Liver (tissue), 9 donors: ENCODE results near the gene POU3F1. TPM values are rescaled to one million over a fixed set of nuclear protein-coding genes. Genes with fewer than 3 reads are reported as not detected.

Experiments used
- DNase-seq: peaks from one replicate; pipeline ENCODE4 v3.0.0-alpha.2; 2017; ENCODE audit warnings: low spot score
- H3K27ac ChIP-seq, 2 donors: one replicate each; pipeline ENCODE4 v1.7.0; 2013; ENCODE audit warnings: inconsistent platforms in 2 of 2, low read length in 2 of 2, control low read depth in 1 of 2, low read depth in 1 of 2, mild to moderate bottlenecking in 1 of 2
- H3K27me3 ChIP-seq, 4 donors: one replicate each; pipeline versions ENCODE4 v1.6.1 to v1.7.0; 2013; ENCODE audit warnings: low read length in 3 of 4, inconsistent platforms in 1 of 4, mild to moderate bottlenecking in 1 of 4, moderate library complexity in 1 of 4; ENCODE audit not compliant: control insufficient read depth in 4 of 4, insufficient read depth in 4 of 4
- H3K36me3 ChIP-seq, 4 donors: one replicate each; pipeline versions ENCODE4 v1.6.1 to v1.7.0; 2013; ENCODE audit warnings: low read length in 3 of 4, mild to moderate bottlenecking in 3 of 4, low read depth in 1 of 4, moderate library complexity in 1 of 4; ENCODE audit not compliant: control insufficient read depth in 4 of 4, insufficient read depth in 3 of 4
- H3K4me1 ChIP-seq, 4 donors: one replicate each; pipeline versions ENCODE4 v1.6.1 to v1.7.0; 2013; ENCODE audit warnings: low read length in 3 of 4, mild to moderate bottlenecking in 3 of 4, moderate library complexity in 1 of 4; ENCODE audit not compliant: control insufficient read depth in 4 of 4, insufficient read depth in 4 of 4
- H3K4me3 ChIP-seq, 3 donors: one replicate each; pipeline versions ENCODE4 v1.6.1 to v1.7.0; 2013; ENCODE audit warnings: low read length in 3 of 3, control low read depth in 1 of 3, low read depth in 1 of 3, mild to moderate bottlenecking in 1 of 3
- H3K9ac ChIP-seq, 2 donors: one replicate each; pipeline ENCODE4 v1.7.0; 2013; ENCODE audit warnings: low read length in 2 of 2, mild to moderate bottlenecking in 2 of 2, moderate library complexity in 2 of 2, control low read depth in 1 of 2, low read depth in 1 of 2
- H3K9me3 ChIP-seq, 4 donors: one replicate each; pipeline versions ENCODE4 v1.6.1 to v1.7.0; 2013; ENCODE audit warnings: low read length in 3 of 4; ENCODE audit not compliant: control insufficient read depth in 4 of 4
- ATF3 ChIP-seq: IDR thresholded peaks from 2 replicates; pipeline ENCODE4 v1.6.1; 2016; ENCODE audit warnings: antibody characterized with exemption
- CTCF ChIP-seq: fragments of 150-350 bp; IDR thresholded peaks from 2 replicates; pipeline ENCODE4 v1.5.1; 2017; ENCODE audit warnings: improper control_type of control experiment, low read depth, low read length; ENCODE audit not compliant: missing input control
- EGR1 ChIP-seq, 2 donors: IDR thresholded peaks; 2 replicates each; pipeline ENCODE4 v1.6.1; 2016 to 2018; ENCODE audit warnings: antibody characterized with exemption in 2 of 2, low read depth in 2 of 2
- FOXA1 ChIP-seq: IDR thresholded peaks from 2 replicates; pipeline ENCODE4 v1.6.1; 2016; ENCODE audit warnings: antibody characterized with exemption
- FOXA2 ChIP-seq: IDR thresholded peaks from 2 replicates; pipeline ENCODE4 v1.6.1; 2016; ENCODE audit warnings: antibody characterized with exemption
- GABPA ChIP-seq, 2 donors: IDR thresholded peaks in 1 of 2; conservative IDR thresholded peaks in 1 of 2; 2 replicates each; pipeline ENCODE4 v1.6.1; 2016; ENCODE audit warnings: antibody characterized with exemption in 2 of 2, mild to moderate bottlenecking in 1 of 2, moderate library complexity in 1 of 2
- HNF4A ChIP-seq, 2 donors: conservative IDR thresholded peaks; 2 replicates each; pipeline ENCODE4 v1.6.1; 2016; ENCODE audit warnings: antibody characterized with exemption in 2 of 2, mild to moderate bottlenecking in 2 of 2
- HNF4G ChIP-seq: IDR thresholded peaks from 2 replicates; pipeline ENCODE4 v1.6.1; 2016; ENCODE audit warnings: antibody characterized with exemption
- JUND ChIP-seq, 2 donors: IDR thresholded peaks; 2 replicates each; pipeline ENCODE4 v1.6.1; 2016; ENCODE audit warnings: antibody characterized with exemption in 2 of 2
- NR2F2 ChIP-seq: IDR thresholded peaks from 2 replicates; pipeline ENCODE4 v1.6.1; 2016; ENCODE audit warnings: antibody characterized with exemption
- RAD21 ChIP-seq, 2 donors: IDR thresholded peaks; 2 replicates each; pipeline ENCODE4 v1.6.1; 2016; ENCODE audit warnings: antibody characterized with exemption in 2 of 2, mild to moderate bottlenecking in 2 of 2
- REST ChIP-seq: IDR thresholded peaks from 2 replicates; pipeline ENCODE4 v1.6.1; 2016; ENCODE audit warnings: antibody characterized with exemption, mild to moderate bottlenecking
- RXRA ChIP-seq, 2 donors: IDR thresholded peaks; 2 replicates each; pipeline ENCODE4 v1.6.1; 2017 to 2018; ENCODE audit warnings: antibody characterized with exemption in 2 of 2, mild to moderate bottlenecking in 1 of 2
- SP1 ChIP-seq: IDR thresholded peaks from 2 replicates; pipeline ENCODE4 v1.6.1; 2018; ENCODE audit warnings: antibody characterized with exemption, mild to moderate bottlenecking
- TAF1 ChIP-seq: conservative IDR thresholded peaks from 2 replicates; pipeline ENCODE4 v1.6.1; 2016; ENCODE audit warnings: antibody characterized with exemption, mild to moderate bottlenecking
- YY1 ChIP-seq: IDR thresholded peaks from 2 replicates; pipeline ENCODE4 v1.6.1; 2016; ENCODE audit warnings: antibody characterized with exemption, mild to moderate bottlenecking
- WGBS: extraction: QIAGEN DNeasy Blood & Tissue Kit; methylation state at CpG from one replicate; pipeline ENCODE4 v1.1.7; 2013; 5-methylcytosine and 5-hydroxymethylcytosine counted together
- polyA plus RNA-seq, 2 donors: library from polyadenylated mRNA; stranded (reverse) in 1 of 2; unstranded in 1 of 2; fragments of 200-250 nt in 1 of 2; fragments of >200 nt in 1 of 2; fragmentation: Nextera tagmentation in 1 of 2; extraction: Ambion mirVana in 1 of 2; gene quantifications; one replicate each; pipeline versions ENCODE4 v1.2.1 to v1.2.3, GENCODE V29; 2013 to 2015
- total RNA-seq, 2 donors: library from RNA; depleted of rRNA; stranded (reverse); fragments of >200 nt; gene quantifications; one replicate each; pipeline ENCODE4 v1.2.3, GENCODE V29; 2014
- TF ChIP-seq, protein P1 (sequence below): IDR thresholded peaks from 2 replicates; pipeline ENCODE4 v1.6.1; 2016; ENCODE audit warnings: antibody characterized with exemption
- TF ChIP-seq, protein P2 (sequence below): IDR thresholded peaks from 2 replicates; pipeline ENCODE4 v1.6.1; 2016; ENCODE audit warnings: antibody characterized with exemption
- donor health status: healthy.
- donor health status: healthy.
- donor health status: healthy.
- donor health status: healthy.
- donor health status: healthy.

The POU3F1 gene
- total and polyA plus RNA-seq, 4 donors: not detected

DNA sequence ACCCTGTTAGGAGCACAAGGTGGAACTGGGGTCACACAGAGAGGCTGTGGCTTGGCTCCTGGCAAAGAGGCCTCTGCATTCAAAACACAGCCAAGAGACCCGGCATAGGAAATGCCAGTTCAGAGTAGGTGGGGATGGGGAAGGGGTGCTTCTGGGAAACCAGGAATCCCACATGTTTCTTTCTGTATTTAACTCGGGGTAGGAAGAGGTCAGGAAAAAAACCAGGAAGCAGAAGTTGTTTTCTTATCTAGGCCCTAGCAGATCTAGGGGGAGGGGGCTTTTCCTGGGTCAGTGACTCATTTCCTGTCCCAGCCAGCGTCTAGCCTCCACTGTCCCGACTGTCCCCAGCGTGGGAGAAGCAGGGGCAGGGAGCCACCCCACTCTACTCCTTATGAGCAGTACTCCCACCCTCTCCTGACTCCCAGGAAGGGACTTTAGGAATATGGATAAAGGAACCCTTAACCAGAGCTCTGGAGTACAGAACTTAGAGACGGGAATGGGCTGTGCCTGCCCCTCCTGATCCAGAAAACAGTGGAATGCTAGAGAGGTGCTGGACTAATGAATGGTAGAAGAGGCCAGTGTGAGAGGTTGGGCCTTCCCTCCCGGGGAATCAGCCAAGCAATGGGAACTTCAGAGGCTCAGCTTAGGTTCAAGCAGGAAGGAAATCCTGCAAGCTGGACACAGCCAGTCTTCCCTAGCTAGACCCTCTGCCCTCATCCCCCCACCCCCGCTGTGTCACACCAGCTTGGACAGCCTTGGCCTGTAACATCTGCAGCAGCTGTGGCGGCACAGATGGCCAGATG lies 47.0 kb downstream of the POU3F1 start:
- H3K4me3 ChIP-seq: no peak overlapping the region
- peaks cover 0 to 6% (median 0%) of the 10 kb centered on the region in 4 donors for H3K36me3 ChIP-seq
- no peaks in the 10 kb centered on the region for H3K27me3 ChIP-seq
- peaks cover 5 to 30% (median 8%) of the 10 kb centered on the region in 4 donors for H3K4me1 ChIP-seq
- no peak for DNase-seq
- peak; percentile 15 to 30 for TF ChIP-seq RXRA (IDR thresholded peaks at IDR 0.05)
- peak in 1 of 2 donors; percentile 29 for TF ChIP-seq GABPA (IDR thresholded peaks at IDR 0.05 in 1 of 2, conservative IDR thresholded peaks at IDR 0.05 in 1 of 2)
- no peak for TF ChIP-seq REST
- peak; percentile 47 to 56 for TF ChIP-seq JUND (IDR thresholded peaks at IDR 0.05)
- peak; percentile 78 for TF ChIP-seq NR2F2
- no peak for TF ChIP-seq RAD21 (IDR thresholded peaks at IDR 0.05)
- peak; percentile 31 for TF ChIP-seq SP1
- WGBS: 53% methylated on average over 9 of the region's 9 CpGs
- peak overlapping the region; percentile 72 to 82 for H3K27ac ChIP-seq
- no peaks in the 10 kb centered on the region for H3K9me3 ChIP-seq
- H3K9ac ChIP-seq: no peak overlapping the region

GRCh38 chr1:37998913-37999429 lies 47.6 kb downstream of the POU3F1 start:
- no peaks in the 10 kb centered on the region for H3K9me3 ChIP-seq
- H3K9ac ChIP-seq: no peak overlapping the region
- 77% methylated on average over 16 of the region's 16 CpGs for WGBS
- no peak overlapping the region for H3K4me3 ChIP-seq
- peaks cover 0 to 6% (median 0%) of the 10 kb centered on the region in 4 donors for H3K36me3 ChIP-seq
- H3K27me3 ChIP-seq: no peaks in the 10 kb centered on the region
- H3K4me1 ChIP-seq: peaks cover 4 to 27% (median 5%) of the 10 kb centered on the region in 4 donors
- DNase-seq: no peak
- no peak for TF ChIP-seq CTCF
- TF ChIP-seq, protein P1, sequence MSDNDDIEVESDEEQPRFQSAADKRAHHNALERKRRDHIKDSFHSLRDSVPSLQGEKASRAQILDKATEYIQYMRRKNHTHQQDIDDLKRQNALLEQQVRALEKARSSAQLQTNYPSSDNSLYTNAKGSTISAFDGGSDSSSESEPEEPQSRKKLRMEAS: no peak
- no peak for TF ChIP-seq ATF3
- no peak for TF ChIP-seq RAD21 (IDR thresholded peaks at IDR 0.05)
- TF ChIP-seq YY1: no peak
- no peak for TF ChIP-seq RXRA (IDR thresholded peaks at IDR 0.05)
- no peak for TF ChIP-seq SP1
- TF ChIP-seq, protein P2, sequence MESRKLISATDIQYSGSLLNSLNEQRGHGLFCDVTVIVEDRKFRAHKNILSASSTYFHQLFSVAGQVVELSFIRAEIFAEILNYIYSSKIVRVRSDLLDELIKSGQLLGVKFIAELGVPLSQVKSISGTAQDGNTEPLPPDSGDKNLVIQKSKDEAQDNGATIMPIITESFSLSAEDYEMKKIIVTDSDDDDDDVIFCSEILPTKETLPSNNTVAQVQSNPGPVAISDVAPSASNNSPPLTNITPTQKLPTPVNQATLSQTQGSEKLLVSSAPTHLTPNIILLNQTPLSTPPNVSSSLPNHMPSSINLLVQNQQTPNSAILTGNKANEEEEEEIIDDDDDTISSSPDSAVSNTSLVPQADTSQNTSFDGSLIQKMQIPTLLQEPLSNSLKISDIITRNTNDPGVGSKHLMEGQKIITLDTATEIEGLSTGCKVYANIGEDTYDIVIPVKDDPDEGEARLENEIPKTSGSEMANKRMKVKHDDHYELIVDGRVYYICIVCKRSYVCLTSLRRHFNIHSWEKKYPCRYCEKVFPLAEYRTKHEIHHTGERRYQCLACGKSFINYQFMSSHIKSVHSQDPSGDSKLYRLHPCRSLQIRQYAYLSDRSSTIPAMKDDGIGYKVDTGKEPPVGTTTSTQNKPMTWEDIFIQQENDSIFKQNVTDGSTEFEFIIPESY: no peak
- TF ChIP-seq GABPA (IDR thresholded peaks at IDR 0.05 in 1 of 2, conservative IDR thresholded peaks at IDR 0.05 in 1 of 2): no peak
- no peak for TF ChIP-seq EGR1 (IDR thresholded peaks at IDR 0.05; ENCODE audit: low read depth in 2 of 2)
- no peak for TF ChIP-seq HNF4G
- TF ChIP-seq FOXA2: no peak
- TF ChIP-seq NR2F2: no peak
- TF ChIP-seq JUND (IDR thresholded peaks at IDR 0.05): no peak
- no peak for TF ChIP-seq HNF4A (conservative IDR thresholded peaks at IDR 0.05)
- TF ChIP-seq FOXA1: no peak
- no peak for TF ChIP-seq TAF1
- no peak for TF ChIP-seq REST
- H3K27ac ChIP-seq: peak overlapping the region; percentile 72 to 82
